ENCODE data around the gene KCNMA1.

DNA sequence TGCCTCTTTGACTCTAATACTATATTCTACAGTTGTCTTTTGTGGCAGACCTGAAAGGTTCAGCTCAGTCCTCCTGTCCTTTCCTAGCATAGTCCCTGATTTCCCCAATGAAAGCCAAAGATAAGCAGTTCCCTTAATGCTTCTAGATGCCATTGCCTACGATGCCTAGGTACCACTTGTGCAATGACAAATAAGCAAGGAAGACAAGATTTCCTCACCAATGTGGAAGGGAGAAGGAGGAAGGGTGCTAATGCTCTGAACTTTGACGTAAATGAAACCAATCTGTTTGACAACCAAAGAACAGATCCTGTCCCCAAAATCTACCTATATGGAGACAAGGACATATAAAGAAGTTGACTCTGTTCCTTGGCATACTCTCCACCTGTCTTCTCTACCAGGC is 393.3 kb downstream of the KCNMA1 start:
- TF ChIP-seq FOXM1 (IDR thresholded peaks at IDR 0.05; ENCODE audit: borderline replicate concordance, low read depth) = no peak
- TF ChIP-seq, protein P1, sequence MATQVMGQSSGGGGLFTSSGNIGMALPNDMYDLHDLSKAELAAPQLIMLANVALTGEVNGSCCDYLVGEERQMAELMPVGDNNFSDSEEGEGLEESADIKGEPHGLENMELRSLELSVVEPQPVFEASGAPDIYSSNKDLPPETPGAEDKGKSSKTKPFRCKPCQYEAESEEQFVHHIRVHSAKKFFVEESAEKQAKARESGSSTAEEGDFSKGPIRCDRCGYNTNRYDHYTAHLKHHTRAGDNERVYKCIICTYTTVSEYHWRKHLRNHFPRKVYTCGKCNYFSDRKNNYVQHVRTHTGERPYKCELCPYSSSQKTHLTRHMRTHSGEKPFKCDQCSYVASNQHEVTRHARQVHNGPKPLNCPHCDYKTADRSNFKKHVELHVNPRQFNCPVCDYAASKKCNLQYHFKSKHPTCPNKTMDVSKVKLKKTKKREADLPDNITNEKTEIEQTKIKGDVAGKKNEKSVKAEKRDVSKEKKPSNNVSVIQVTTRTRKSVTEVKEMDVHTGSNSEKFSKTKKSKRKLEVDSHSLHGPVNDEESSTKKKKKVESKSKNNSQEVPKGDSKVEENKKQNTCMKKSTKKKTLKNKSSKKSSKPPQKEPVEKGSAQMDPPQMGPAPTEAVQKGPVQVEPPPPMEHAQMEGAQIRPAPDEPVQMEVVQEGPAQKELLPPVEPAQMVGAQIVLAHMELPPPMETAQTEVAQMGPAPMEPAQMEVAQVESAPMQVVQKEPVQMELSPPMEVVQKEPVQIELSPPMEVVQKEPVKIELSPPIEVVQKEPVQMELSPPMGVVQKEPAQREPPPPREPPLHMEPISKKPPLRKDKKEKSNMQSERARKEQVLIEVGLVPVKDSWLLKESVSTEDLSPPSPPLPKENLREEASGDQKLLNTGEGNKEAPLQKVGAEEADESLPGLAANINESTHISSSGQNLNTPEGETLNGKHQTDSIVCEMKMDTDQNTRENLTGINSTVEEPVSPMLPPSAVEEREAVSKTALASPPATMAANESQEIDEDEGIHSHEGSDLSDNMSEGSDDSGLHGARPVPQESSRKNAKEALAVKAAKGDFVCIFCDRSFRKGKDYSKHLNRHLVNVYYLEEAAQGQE (IDR thresholded peaks at IDR 0.05; ENCODE audit: low read depth) = no peak
- no peak for TF ChIP-seq EP300 (IDR thresholded peaks at IDR 0.05; ENCODE audit: borderline replicate concordance)
- TF ChIP-seq RAD21 (IDR thresholded peaks at IDR 0.05; ENCODE audit: low read depth) = no peak
- TF ChIP-seq, protein P2, sequence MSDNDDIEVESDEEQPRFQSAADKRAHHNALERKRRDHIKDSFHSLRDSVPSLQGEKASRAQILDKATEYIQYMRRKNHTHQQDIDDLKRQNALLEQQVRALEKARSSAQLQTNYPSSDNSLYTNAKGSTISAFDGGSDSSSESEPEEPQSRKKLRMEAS (IDR thresholded peaks at IDR 0.05) = no peak
- TF ChIP-seq ZBTB7A (IDR thresholded peaks at IDR 0.05; ENCODE audit: low read depth) = no peak

Measured in Ishikawa (cell line).